T-cell (primary cell): ENCODE data around the gene TRAFD1. TPM values are rescaled to one million over a fixed set of nuclear protein-coding genes. Genes with fewer than 3 reads are reported as not detected.

ENCODE experiments used
- ATAC-seq, 4 experiments: fragments of 200-7000 bp in 3 of 4; fragments of 150-1000 bp in 1 of 4; cut with Tn5 transposase; replicated peaks in 1 of 4; 1 replicate in 3 of 4; 2 replicates in 1 of 4; pipeline ENCODE4 v1.10.0; 2021; ENCODE audit warnings: moderate library complexity in 3 of 4, mild to moderate bottlenecking in 2 of 4, moderate number of reproducible peaks in 1 of 4
- CTCF ChIA-PET, 2 donors: fragments of 300-600 bp; sonication (Branson Sonifier 250); formaldehyde crosslinking; loops; one replicate each; lab custom pipeline; 2022; ENCODE audit warnings: antibody characterized with exemption in 2 of 2; lab: Charles Lee
- POLR2A ChIA-PET, 2 donors: fragments of 300-600 bp; sonication (Branson Sonifier 250); formaldehyde crosslinking; loops; one replicate each; lab custom pipeline; 2022; ENCODE audit warnings: antibody characterized with exemption in 2 of 2; lab: Charles Lee
- DNase-seq, 35 experiments: peaks; one replicate each; pipeline versions ENCODE4 v3.0.0 to v3.0.0-alpha.2; 2013 to 2023
- H3K27ac ChIP-seq: one replicate; pipeline ENCODE4 v1.5.1; 2013; ENCODE audit warnings: low read length
- H3K27me3 ChIP-seq, 2 experiments: replicated peaks in 1 of 2; 1 replicate in 1 of 2; 2 replicates in 1 of 2; pipeline versions ENCODE4 v1.6.1 to v1.7.0; 2013; ENCODE audit warnings: low read length in 1 of 2, mixed read lengths in 1 of 2; ENCODE audit not compliant: control insufficient read depth in 2 of 2, insufficient read depth in 2 of 2; ENCODE audit errors: extremely low read depth in 1 of 2
- H3K36me3 ChIP-seq, 2 donors: 1 replicate in 1 of 2; 2 replicates in 1 of 2; pipeline versions ENCODE4 v1.6.1 to v1.7.0; 2013; ENCODE audit warnings: low read length in 1 of 2; ENCODE audit not compliant: control insufficient read depth in 2 of 2, insufficient read depth in 1 of 2; ENCODE audit errors: extremely low read depth in 1 of 2
- H3K4me1 ChIP-seq, 2 experiments: 1 replicate in 1 of 2; 2 replicates in 1 of 2; pipeline versions ENCODE4 v1.6.1 to v1.7.0; 2013; ENCODE audit warnings: low read length in 2 of 2, mixed read lengths in 1 of 2; ENCODE audit not compliant: insufficient read depth in 2 of 2, control insufficient read depth in 1 of 2; ENCODE audit errors: extremely low read depth in 1 of 2
- H3K4me3 ChIP-seq, 2 donors: 1 replicate in 1 of 2; 2 replicates in 1 of 2; pipeline versions ENCODE4 v1.5.1 to v1.7.0; 2013; ENCODE audit warnings: mild to moderate bottlenecking in 2 of 2, low read length in 1 of 2, moderate library complexity in 1 of 2; ENCODE audit not compliant: control insufficient read depth in 1 of 2; ENCODE audit errors: extremely low read depth in 1 of 2
- H3K9me3 ChIP-seq: 2 replicates; pipeline ENCODE4 v1.7.0; 2013
- H3K27ac Mint-ChIP-seq, 2 donors: one replicate each; pipeline ENCODE4 v1.8.0; 2020 to 2021; ENCODE audit warnings: mild to moderate bottlenecking in 2 of 2, mixed read lengths in 2 of 2
- H3K27me3 Mint-ChIP-seq, 2 donors: one replicate each; pipeline ENCODE4 v1.8.0; 2021 to 2022; ENCODE audit warnings: mixed read lengths in 2 of 2
- H3K36me3 Mint-ChIP-seq: one replicate; pipeline ENCODE4 v1.8.0; 2021; ENCODE audit warnings: mixed read lengths
- H3K4me1 Mint-ChIP-seq, 3 donors: one replicate each; pipeline ENCODE4 v1.8.0; 2020 to 2022; ENCODE audit warnings: mixed read lengths in 3 of 3, mild to moderate bottlenecking in 1 of 3
- H3K4me3 Mint-ChIP-seq, 3 donors: one replicate each; pipeline ENCODE4 v1.8.0; 2020 to 2022; ENCODE audit warnings: mild to moderate bottlenecking in 3 of 3, mixed read lengths in 3 of 3, moderate library complexity in 3 of 3
- H3K9me3 Mint-ChIP-seq, 3 donors: one replicate each; pipeline ENCODE4 v1.8.0; 2020 to 2022; ENCODE audit warnings: mixed read lengths in 3 of 3
- WGBS: methylation state at CpG from one replicate; pipeline ENCODE4 v1.1.5; 2013; ENCODE audit warnings: missing lambda C conversion rate; ENCODE audit not compliant: insufficient coverage; 5-methylcytosine and 5-hydroxymethylcytosine counted together
- total RNA-seq, 35 experiments: library from RNA in 6 of 35; stranded (reverse) in 6 of 35; fragments of 120-200 nt in 1 of 35; gene quantifications; one replicate each; pipeline versions ENCODE4 v1.2.1 to v1.2.4 and lab custom pipeline; 2013 to 2026

Gene TRAFD1
- total RNA-seq, 5 donors from 2014 or later (not counting 1 experiment from before 2014, with no cell fraction given): 26.4 to 39.9 (median 36.9) TPM

GRCh38 chr12:112112409-112113133, 12.8 kb upstream of the TRAFD1 start:
- POLR2A ChIA-PET: interaction anchor here (0.5 to 0.6 kb wide), 2 partner anchors 18 to 133 kb away, joined by 3 to 4 read pairs; no protein-coding TSS in a partner anchor
- no peaks in the 10 kb centered on the region for H3K27me3 Mint-ChIP-seq
- no peak overlapping the region for H3K27ac ChIP-seq
- H3K9me3 Mint-ChIP-seq: no peaks in the 10 kb centered on the region
- H3K4me1 ChIP-seq: peaks cover 8 to 17% of the 10 kb centered on the region in 2 experiments
- no peaks in the 10 kb centered on the region for H3K27me3 ChIP-seq
- CTCF ChIA-PET: interaction anchor here in 1 of 2 donors (1.2 kb wide), 1 partner anchor 13 kb away, joined by 3 read pairs; the partner anchor contains the start of gene TRAFD1
- H3K27ac Mint-ChIP-seq: no peak overlapping the region
- DNase-seq (no peak), ATAC-seq (no peak)
- WGBS: 91% methylated on average over 5 of the region's 6 CpGs
- no peak overlapping the region for H3K4me3 ChIP-seq
- no peaks in the 10 kb centered on the region for H3K36me3 Mint-ChIP-seq
- H3K4me1 Mint-ChIP-seq: peaks cover 15 to 18% (median 17%) of the 10 kb centered on the region in 3 donors
- H3K36me3 ChIP-seq: no peaks in the 10 kb centered on the region
- no peak overlapping the region for H3K4me3 Mint-ChIP-seq
- no peaks in the 10 kb centered on the region for H3K9me3 ChIP-seq

- Histone ChIP-seq H3K4me3 (no peak overlapping the region), H3K27me3 (peaks cover 0 to 5% of the 10 kb centered on the region in 2 experiments), H3K27ac (no peak overlapping the region), H3K9me3 (no peaks in the 10 kb centered on the region), H3K4me1 (peaks cover 5% of the 10 kb centered on the region in 2 experiments), H3K36me3 (no peaks in the 10 kb centered on the region)
- no peak for ATAC-seq
- H3K9me3 Mint-ChIP-seq: no peaks in the 10 kb centered on the region
- CTCF ChIA-PET: no interaction called here
- POLR2A ChIA-PET: interaction anchor here in 1 of 2 donors (0.6 kb wide), 1 partner anchor 15 kb away, joined by 4 read pairs; no protein-coding TSS in a partner anchor
- no peak for DNase-seq
- no peaks in the 10 kb centered on the region for H3K27me3 Mint-ChIP-seq
- no peak overlapping the region for H3K27ac Mint-ChIP-seq
- no CpG with 5 or more reads among the region's 6 CpGs for WGBS
- H3K36me3 Mint-ChIP-seq: no peaks in the 10 kb centered on the region
- peaks cover 4 to 11% (median 6%) of the 10 kb centered on the region in 3 donors for H3K4me1 Mint-ChIP-seq
- H3K4me3 Mint-ChIP-seq: no peak overlapping the region
Measured at GRCh38 chr12:112115259-112116045, 9.9 kb upstream of the TRAFD1 start.

- H3K36me3 ChIP-seq: no peaks in the 10 kb centered on the region
- DNase-seq (peak in 1 of 35 experiments; percentile 26), ATAC-seq (peak in 2 of 4 experiments; percentile 46 to 83)
- Mint-ChIP-seq H3K4me1 (peaks cover 4 to 11% (median 6%) of the 10 kb centered on the region in 3 donors), H3K27ac (peak overlapping the region; percentile 17 to 62), H3K36me3 (no peaks in the 10 kb centered on the region), H3K27me3 (no peaks in the 10 kb centered on the region), H3K4me3 (peak overlapping the region in 1 of 3 donors; percentile 44), H3K9me3 (no peaks in the 10 kb centered on the region)
- 37% methylated on average over 4 of the region's 7 CpGs for WGBS
- no peak overlapping the region for H3K27ac ChIP-seq
- peaks cover 0 to 5% of the 10 kb centered on the region in 2 experiments for H3K27me3 ChIP-seq
- no peak overlapping the region for H3K4me3 ChIP-seq
- POLR2A ChIA-PET: interaction anchor here (0.5 to 0.8 kb wide), 3 partner anchors 10 to 78 kb away, joined by 3 to 5 read pairs (median 4); no protein-coding TSS in a partner anchor
- CTCF ChIA-PET: no interaction called here
- peaks cover 5% of the 10 kb centered on the region in 2 experiments for H3K4me1 ChIP-seq
- H3K9me3 ChIP-seq: no peaks in the 10 kb centered on the region
Measured at GRCh38 chr12:112116232-112117060, 8.9 kb upstream of the TRAFD1 start.

DNA sequence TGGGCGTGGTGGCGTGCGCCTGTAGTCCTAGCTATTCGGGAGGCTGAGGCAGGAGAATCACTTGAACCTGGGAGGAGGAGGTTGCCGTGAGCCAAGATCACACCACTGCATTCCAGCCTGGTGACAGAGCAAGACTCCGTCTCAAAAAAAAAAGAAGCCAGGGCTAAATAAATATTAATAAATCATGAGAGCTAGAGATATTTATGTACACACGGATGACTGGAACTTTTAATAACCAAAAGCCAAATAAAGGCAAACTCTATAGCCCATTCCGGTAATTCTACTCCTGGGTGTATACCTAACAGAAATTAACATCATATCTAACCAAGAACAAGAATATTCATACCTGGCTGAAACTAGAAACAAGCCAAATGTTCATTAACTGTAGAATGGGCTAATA, 7.7 kb upstream of the TRAFD1 start:
- no peaks in the 10 kb centered on the region for H3K36me3 ChIP-seq
- H3K27ac ChIP-seq: no peak overlapping the region
- H3K9me3 ChIP-seq: no peaks in the 10 kb centered on the region
- H3K4me3 ChIP-seq: no peak overlapping the region
- H3K4me1 ChIP-seq: peaks cover 5% of the 10 kb centered on the region in 2 experiments
- Mint-ChIP-seq H3K27me3 (no peaks in the 10 kb centered on the region), H3K9me3 (no peaks in the 10 kb centered on the region), H3K4me1 (peaks cover 4 to 11% (median 6%) of the 10 kb centered on the region in 3 donors), H3K36me3 (no peaks in the 10 kb centered on the region), H3K27ac (no peak overlapping the region), H3K4me3 (no peak overlapping the region)
- POLR2A ChIA-PET: no interaction called here
- ATAC-seq (no peak), DNase-seq (no peak)
- 97% methylated on average over 4 of the region's 8 CpGs for WGBS
- CTCF ChIA-PET: interaction anchor here in 1 of 2 donors (0.7 kb wide), 1 partner anchor 10 kb away, joined by 3 read pairs; no protein-coding TSS in a partner anchor
- peaks cover 0 to 8% of the 10 kb centered on the region in 2 experiments for H3K27me3 ChIP-seq

DNA sequence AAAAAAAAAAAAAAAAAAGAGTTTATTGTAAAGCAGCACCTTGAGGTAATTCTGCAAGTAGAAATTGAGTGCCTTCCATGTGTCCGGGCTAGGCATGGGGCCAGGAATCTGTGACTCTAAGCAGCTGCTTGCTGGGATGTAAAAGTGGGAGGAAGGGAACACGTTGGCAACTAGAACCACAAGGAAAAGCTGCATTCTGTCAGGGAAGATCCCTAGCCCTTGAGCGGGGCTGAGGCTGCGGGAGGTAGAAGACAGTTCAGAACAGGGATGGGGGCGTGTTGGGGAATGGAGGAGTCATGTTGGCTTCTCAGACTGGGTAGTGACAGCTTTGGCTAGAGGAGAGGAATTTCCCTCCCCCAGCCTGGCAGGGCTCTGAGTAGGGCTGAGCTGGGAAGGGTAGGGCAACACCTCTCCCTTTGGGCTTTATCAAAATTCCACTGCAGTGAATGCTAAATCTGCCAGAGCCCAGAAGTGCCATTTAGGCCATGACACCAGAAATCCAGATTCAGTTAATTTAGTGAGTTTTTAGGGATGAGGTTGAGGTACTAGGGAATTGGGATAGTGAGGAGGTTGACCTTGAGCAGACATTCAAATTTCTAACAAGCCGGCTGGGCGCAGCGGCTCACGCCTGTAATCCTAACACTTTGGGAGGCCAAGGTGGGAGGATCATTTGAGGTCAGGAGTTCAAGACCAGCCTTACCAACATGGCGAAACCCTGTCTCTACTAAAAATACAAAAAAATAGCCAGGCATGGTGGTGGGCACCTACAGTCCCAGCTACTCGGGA, 3.4 kb upstream of the TRAFD1 start:
- Mint-ChIP-seq H3K27ac (no peak overlapping the region), H3K4me1 (peaks cover 12 to 18% (median 15%) of the 10 kb centered on the region in 3 donors)
- POLR2A ChIA-PET: no interaction called here

More for the DNA sequence above, 3.4 kb upstream of the TRAFD1 start:
- CTCF ChIA-PET: interaction anchor here in 1 of 2 donors (0.7 kb wide), 1 partner anchor 1073 kb away, joined by 5 read pairs; no protein-coding TSS in a partner anchor
- no peaks in the 10 kb centered on the region for H3K9me3 ChIP-seq
- Mint-ChIP-seq H3K4me3 (no peak overlapping the region), H3K27me3 (no peaks in the 10 kb centered on the region), H3K9me3 (no peaks in the 10 kb centered on the region), H3K36me3 (no peaks in the 10 kb centered on the region)
- H3K4me3 ChIP-seq: no peak overlapping the region
- no peaks in the 10 kb centered on the region for H3K36me3 ChIP-seq
- no peak for DNase-seq
- H3K27ac ChIP-seq: no peak overlapping the region
- ATAC-seq: no peak
- WGBS: 94% methylated on average over 7 of the region's 11 CpGs
- peaks cover 0 to 8% of the 10 kb centered on the region in 2 experiments for H3K27me3 ChIP-seq
- peaks cover 12 to 17% of the 10 kb centered on the region in 2 experiments for H3K4me1 ChIP-seq
